ENCODE results near the gene TMEM221.

Gene TMEM221

DNA sequence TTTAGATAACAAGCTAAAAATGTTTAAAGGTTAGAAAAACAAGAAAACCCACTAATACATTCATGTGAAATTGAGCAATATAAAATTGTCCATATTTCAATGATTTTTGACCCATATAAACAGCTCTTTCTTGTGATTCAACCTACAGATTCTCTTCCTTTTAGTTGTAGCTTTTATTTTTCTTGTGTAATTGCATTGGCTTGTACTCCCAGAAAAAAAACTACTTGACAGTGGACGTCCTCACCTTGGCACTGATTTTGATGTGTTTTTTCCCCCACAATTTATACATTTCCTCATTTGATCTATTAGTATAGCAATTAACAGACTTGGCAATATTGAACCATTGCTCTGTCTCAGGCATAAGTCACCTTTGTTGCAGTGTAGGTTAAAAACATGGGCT, 59.2 kb downstream of the TMEM221 start:
- Histone ChIP-seq H3K4me2 (ENCODE audit: low read length) (no peak overlapping the region), H3K9me2 (ENCODE audit: low read depth, low read length) (no peaks in the 10 kb centered on the region), H3K4me1 (ENCODE audit: insufficient read depth, low read length, severe bottlenecking) (peaks cover 12% of the 10 kb centered on the region), H3K9me3 (ENCODE audit: low read length) (peaks cover 3% of the 10 kb centered on the region; the same call in 1 of the 2 replicates), H3K9ac (ENCODE audit: low read length) (no peak overlapping the region), H2AFZ (ENCODE audit: low read length) (no peak overlapping the region), H4K20me1 (ENCODE audit: insufficient read depth, low read length) (no peaks in the 10 kb centered on the region), H3K27ac (ENCODE audit: low read depth, low read length, poor library complexity, severe bottlenecking) (no peak overlapping the region), H3K27me3 (ENCODE audit: insufficient read depth, low read length) (no peaks in the 10 kb centered on the region; the same call in 1 of the 2 replicates), H3F3A (ENCODE audit: insufficient read depth, low read length) (no peaks in the 10 kb centered on the region), H3K79me2 (ENCODE audit: insufficient read depth, low read length) (no peaks in the 10 kb centered on the region), H3K4me3 (ENCODE audit: low read depth, low read length, poor library complexity, severe bottlenecking) (no peak overlapping the region), H3K36me3 (ENCODE audit: insufficient read depth, low read length) (no peaks in the 10 kb centered on the region; the same call in 1 of the 2 replicates)
- no peak for TF ChIP-seq EZH2 (IDR thresholded peaks at IDR 0.05; ENCODE audit: borderline replicate concordance, low read length)
- TF ChIP-seq, protein P1, sequence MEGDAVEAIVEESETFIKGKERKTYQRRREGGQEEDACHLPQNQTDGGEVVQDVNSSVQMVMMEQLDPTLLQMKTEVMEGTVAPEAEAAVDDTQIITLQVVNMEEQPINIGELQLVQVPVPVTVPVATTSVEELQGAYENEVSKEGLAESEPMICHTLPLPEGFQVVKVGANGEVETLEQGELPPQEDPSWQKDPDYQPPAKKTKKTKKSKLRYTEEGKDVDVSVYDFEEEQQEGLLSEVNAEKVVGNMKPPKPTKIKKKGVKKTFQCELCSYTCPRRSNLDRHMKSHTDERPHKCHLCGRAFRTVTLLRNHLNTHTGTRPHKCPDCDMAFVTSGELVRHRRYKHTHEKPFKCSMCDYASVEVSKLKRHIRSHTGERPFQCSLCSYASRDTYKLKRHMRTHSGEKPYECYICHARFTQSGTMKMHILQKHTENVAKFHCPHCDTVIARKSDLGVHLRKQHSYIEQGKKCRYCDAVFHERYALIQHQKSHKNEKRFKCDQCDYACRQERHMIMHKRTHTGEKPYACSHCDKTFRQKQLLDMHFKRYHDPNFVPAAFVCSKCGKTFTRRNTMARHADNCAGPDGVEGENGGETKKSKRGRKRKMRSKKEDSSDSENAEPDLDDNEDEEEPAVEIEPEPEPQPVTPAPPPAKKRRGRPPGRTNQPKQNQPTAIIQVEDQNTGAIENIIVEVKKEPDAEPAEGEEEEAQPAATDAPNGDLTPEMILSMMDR (IDR thresholded peaks at IDR 0.05; ENCODE audit: low read length): no peak

DNA sequence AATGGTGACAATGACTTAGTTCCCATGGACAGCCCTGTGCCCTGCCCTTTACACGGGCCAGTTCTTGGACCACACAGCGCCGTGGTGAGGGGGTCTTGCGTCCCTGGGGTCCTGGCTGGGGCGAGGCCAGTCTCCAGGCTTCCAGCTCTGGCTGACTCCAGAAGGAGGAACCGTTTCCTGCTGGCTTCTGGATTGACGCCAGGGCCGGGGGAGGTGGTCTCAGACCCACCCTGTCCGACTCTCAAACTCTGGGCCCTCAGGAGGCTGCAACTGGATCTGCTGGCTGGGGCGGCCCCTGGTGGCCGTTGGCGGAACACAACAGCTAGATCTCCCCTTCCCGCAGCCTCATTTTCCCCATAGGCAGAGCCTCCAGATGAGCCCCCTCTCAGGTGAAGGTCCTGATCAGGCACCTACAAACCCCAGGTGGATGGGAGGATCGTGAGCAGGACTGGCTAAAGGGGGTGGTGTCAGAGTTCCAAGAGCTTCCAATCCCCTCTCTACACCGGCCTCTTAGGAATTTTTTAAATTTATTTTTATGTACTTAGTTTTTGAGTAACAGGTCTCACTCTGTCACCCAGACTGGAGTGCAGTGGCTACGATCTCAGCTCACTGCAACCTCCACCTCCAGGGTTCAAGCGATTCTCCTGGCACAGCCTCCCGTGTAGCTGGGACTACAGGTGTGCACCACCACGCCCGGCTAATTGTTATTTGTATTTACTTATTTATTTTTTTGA, 62.4 kb downstream of the TMEM221 start:
- no peak overlapping the region for H3K4me2 ChIP-seq (ENCODE audit: low read length)
- no peaks in the 10 kb centered on the region; the same call in 1 of the 2 replicates for H3K36me3 ChIP-seq (ENCODE audit: insufficient read depth, low read length)
- no peak overlapping the region for H3K4me3 ChIP-seq (ENCODE audit: low read depth, low read length, poor library complexity, severe bottlenecking)
- H3K9ac ChIP-seq (ENCODE audit: low read length): no peak overlapping the region
- H3K27me3 ChIP-seq (ENCODE audit: insufficient read depth, low read length): no peaks in the 10 kb centered on the region; the same call in 1 of the 2 replicates
- no peaks in the 10 kb centered on the region for H3K79me2 ChIP-seq (ENCODE audit: insufficient read depth, low read length)
- TF ChIP-seq, protein P1 (IDR thresholded peaks at IDR 0.05; ENCODE audit: low read length): peak; percentile 91
- TF ChIP-seq EZH2 (IDR thresholded peaks at IDR 0.05; ENCODE audit: borderline replicate concordance, low read length): no peak
- H3K9me2 ChIP-seq (ENCODE audit: low read depth, low read length): no peaks in the 10 kb centered on the region
- H4K20me1 ChIP-seq (ENCODE audit: insufficient read depth, low read length): no peaks in the 10 kb centered on the region
- H2AFZ ChIP-seq (ENCODE audit: low read length): no peak overlapping the region
- peaks cover 20% of the 10 kb centered on the region for H3K4me1 ChIP-seq (ENCODE audit: insufficient read depth, low read length, severe bottlenecking)
- H3F3A ChIP-seq (ENCODE audit: insufficient read depth, low read length): no peaks in the 10 kb centered on the region
- H3K9me3 ChIP-seq (ENCODE audit: low read length): peaks cover 3% of the 10 kb centered on the region; the same call in 1 of the 2 replicates
- H3K27ac ChIP-seq (ENCODE audit: low read depth, low read length, poor library complexity, severe bottlenecking): no peak overlapping the region

Data from OCI-LY1 (cell line).